SH-SY5Y (cell line): ENCODE results near the gene PSPH.

Source experiments
- GATA2 ChIP-seq: IDR thresholded peaks from 2 replicates; pipeline ENCODE4 v1.6.1; 2011; ENCODE audit warnings: mild to moderate bottlenecking, low read depth, low read length
- GATA3 ChIP-seq: IDR thresholded peaks from 2 replicates; pipeline ENCODE4 v1.6.1; 2011; ENCODE audit warnings: low read depth, mild to moderate bottlenecking, low read length, moderate library complexity

GRCh38 chr7:56033671-56034432 is 17.4 kb downstream of the PSPH start:
- peak; percentile 99 for TF ChIP-seq GATA2
- peak; percentile 93 for TF ChIP-seq GATA3
